HG02870 (cell line): ENCODE data around the gene CAMK1D.
"Not testable (repeated sequence)": the region's sequence is repeated elsewhere in the genome, so short reads cannot be mapped to it uniquely, and the experiment has no call there.

Source experiments
- ATAC-seq: cut with Tn5 transposase; IDR thresholded peaks from one replicate; pipeline ENCODE4 v1.9.1; 2021; ENCODE audit warnings: mild to moderate bottlenecking, moderate library complexity; ENCODE audit not compliant: unreplicated experiment

CAMK1D gene

DNA sequence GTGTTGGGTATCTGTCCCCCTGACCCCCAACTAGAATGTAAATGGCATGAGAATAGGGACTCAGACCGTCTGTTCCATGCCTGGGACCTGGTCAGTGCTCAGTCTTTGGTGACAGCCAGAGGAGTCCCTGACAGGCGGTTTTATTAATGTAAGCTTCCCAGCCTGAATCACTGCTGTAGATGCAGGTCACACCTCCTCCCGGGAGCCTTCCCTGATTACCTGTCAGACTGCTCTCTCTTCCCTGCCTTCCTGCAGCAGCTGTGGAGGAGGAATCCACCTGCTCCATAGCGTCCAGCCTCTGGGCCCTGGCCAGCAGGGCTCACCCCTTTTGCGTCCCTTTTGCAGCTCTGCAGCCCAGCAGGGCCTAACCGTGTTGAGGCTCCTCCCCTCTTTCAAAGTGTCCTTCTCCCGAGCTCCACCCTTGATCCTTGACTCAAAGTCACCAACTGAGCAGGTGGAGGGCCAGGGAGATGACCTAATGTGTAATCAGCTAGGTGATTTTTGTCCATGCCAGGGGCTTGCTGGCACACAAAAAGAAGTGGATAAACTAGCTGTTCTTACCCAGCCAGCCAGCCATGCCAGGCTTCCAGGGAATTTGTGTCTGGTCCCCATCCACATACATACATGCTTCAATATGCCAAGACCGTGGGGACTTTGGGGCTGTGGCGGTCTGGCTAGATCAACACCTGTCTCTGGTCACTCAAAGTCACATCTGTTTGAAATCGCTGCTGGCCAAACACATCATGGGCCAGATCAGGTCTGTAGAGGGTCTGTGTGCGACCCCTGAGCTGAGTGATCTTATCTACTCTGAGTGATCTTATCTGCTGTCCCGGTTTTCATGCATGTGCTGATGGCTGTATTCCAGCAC, 457.1 kb downstream of the CAMK1D start:
- ATAC-seq: no peak

DNA sequence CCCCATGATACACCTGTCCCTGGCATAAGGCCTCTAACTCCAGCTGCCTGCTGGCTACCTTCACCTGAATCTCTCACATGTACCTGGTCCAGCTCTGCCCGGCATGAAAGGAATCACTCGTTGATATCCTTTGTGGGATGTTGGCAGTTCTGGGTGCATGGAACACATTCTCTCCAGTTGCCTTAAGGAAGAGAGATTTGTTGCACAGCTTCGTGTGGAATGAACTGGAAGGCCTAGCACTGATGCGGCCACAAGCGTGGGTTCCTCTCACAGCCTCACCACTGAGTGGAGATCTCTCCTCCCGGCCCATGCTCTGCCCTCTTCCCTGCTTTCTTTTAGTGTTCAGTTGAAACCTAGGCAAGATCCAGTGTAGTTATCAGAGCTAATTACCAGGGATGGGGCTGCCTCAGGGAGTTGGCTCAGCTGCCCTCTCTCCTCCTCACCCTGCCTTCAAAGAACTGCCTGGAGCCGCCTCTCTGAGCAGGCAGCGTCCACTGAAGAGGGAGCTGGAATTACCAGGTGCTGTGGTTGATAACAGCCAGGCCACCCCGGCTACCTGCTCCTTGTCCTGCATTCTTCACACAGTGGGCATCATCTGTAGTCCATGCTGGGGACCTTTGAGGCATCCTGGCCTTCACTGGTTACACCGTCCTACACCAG, 457.9 kb downstream of the CAMK1D start:
- ATAC-seq: no peak

DNA sequence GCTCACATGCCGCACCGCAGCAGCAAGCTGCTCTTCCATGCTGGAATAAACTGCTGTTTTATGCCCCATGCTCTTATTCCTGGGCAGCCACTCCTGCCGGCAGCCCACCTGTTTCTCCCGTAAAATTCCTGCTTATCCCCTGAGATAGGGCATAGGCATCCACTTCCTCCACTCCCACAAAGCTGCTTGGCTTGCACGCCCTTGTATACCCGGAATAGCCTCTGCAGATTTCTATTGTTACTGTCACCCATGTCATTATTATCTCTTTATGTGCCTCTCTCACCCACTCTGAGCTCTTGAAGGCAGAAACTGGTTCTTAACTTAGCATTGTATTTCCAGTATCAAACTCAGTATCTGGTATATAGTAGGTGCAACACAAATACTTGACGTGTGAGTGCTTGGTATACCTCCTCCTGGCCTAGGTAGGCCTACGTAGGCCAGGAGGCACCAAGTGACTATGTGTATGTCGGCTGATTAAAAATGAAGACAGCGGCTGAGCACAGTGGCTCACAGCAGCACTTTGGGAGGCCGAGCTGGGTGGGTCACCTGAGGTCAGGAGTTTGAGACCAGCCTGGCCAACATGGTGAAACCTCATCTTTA, 458.8 kb downstream of the CAMK1D start:
- ATAC-seq: no peak

DNA sequence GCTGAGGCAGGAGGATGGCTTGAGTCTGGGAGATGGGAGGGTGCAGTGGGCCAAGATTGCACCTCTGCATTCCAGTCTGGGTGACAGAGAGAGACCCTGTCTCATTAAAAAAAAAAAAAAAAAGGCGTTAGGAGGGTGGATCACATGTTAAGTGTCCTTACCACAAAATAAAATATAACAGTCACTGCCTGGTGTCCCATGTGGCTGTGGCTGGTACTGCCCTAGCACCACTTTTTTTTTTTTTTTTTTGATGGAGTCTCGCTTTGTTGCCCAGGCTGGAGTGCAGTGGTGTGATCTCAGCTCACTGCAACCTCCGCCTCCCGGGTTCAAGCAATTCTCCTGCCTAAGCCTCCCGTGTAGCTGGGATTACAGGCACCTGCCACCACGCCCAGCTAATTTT, 460.7 kb downstream of the CAMK1D start:
- ATAC-seq: not testable (repeated sequence)

DNA sequence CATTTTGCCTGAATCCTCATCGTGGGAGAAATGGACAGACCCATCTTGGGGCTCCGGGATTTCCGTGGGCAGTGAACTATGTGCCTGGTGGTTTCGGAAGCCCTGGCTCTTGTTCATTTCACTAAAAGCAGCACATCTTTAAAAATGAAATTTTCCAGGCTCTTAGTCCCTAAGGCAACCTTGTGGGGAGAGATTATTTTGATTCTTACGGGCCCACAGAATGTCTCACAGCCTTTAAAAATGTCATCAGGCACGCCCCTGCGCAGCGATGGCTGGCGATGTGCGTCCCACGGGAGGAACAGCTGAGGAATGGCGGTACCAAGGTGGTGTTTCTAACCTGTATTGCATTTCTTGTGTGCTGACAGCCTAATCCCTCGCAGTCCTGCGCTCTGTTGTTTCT, 462.5 kb downstream of the CAMK1D start:
- ATAC-seq: no peak

DNA sequence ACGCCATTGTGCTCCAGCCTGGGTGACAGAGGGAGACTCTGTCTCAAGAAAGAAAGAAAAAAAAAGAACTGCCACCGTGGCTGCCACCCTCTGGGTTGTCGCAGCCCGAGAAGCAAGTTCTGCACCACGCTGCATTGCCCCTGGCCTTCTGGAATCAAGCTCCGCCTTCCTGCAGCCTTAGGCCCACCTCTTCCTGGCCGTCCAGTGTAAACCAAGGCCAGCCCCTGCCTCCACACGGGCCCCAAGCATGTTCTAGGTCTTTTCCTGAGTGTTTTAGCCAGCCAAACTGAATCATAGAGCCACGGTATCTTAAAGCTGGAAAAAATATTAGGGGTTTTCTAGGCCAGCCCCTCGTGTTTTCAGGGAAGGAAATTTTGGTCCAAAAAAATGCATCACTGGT, 463.2 kb downstream of the CAMK1D start:
- ATAC-seq: no peak

DNA sequence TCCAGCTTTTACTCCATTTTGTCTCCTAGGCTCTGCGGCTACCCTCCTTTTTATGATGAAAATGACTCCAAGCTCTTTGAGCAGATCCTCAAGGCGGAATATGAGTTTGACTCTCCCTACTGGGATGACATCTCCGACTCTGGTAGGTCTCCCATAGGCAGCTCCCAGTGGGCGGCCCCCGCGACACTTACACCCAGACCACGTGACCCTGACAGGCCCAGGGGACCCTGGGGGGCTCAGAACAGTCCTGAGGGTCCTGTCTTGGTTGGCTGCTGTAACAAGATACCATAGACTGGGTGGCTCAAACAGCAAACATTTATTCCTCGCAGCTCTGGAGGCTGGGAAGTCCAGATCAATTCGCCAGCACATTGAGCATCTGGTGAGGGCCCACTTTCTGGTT, 464.8 kb downstream of the CAMK1D start:
- no peak for ATAC-seq

DNA sequence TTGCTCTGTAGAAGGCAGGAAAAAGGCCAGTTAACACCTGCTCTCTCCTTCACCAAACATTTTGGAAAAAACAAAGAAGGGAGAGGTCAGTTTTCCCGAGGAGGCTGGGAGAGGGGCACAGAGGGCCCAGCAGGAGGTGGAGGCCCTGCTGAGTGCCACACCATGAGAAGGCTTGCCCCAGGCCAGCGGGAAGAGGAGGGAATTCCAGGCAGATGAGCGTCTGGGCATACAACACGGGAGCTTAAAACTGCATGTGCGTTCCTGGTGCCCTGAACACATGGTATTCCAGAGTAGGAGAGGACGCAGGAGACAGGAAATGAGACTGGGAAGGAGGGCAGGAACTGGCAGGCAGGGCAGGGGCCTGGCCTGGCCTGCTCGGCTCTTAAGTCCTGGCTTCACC, 469.7 kb downstream of the CAMK1D start:
- no peak for ATAC-seq

DNA sequence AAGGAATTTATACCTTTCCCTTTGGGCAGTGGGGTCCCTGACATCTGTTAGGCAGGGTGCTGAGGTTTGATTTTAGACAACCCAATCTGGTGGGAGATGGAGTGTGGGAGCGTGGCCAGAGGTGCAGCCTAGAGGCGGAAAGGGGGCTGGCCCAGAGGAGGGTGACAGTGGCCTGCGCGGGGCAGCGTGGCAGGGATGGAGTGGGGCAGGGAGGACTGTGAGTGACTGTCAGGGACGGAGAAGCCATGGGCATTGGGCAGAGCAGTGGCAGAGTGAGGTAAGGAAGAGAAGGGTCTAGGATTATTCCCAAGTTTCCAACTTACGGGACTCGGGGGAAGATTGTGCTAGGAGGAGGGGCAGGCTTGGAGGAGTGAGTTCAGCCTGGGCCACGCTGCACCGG, 470.3 kb downstream of the CAMK1D start:
- ATAC-seq: no peak

DNA sequence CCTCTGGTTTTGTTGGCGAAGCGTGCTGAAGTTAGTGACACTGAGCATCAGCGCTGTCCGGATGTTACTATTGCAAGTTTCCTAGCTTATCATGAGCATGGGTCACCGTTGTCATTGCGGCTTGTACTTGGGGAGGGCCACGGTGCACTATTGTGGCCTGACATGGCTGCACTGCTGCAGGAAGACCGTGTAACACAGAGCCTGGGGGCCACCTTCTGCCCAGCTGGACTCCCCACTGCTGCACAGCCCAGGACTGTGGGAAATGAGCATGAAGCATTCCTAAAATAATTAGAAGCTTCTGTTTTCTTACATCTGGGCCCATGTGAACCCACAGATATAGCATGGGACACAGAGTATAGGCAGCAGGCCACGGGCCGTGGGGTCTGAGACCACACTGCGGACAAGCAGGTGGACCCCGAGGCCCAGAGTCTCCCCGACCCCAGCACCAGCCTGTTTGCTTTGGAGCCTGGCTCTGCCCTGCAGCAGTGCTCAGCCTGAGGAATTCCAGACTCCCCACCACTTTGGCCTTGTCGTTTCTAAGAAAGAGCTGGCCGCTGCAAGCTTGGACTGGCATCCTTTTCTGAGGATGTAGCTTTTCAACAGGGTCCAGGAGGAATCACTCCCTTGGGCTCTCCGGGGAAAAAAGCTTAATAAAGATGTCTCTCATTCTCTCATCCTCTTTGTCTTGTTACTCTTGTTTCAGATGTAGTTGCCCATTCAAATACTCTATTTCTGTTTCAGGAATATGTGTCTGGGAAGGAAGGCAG, 473.0 kb downstream of the CAMK1D start:
- ATAC-seq: no peak

DNA sequence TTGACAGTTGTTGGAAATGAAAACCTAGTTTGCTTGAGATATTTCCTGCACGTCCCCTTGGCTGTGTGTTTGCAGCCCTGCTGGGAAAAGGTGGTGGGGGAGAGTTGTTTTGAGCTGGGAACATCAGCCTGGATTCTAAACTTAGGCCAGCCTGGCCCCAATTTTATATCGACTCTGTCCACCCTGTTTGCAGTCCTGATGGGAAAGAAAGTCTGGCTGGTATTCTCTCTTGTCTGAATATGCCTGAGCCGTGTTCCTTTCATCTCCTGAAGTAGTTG, 473.5 kb downstream of the CAMK1D start:
- no peak for ATAC-seq

DNA sequence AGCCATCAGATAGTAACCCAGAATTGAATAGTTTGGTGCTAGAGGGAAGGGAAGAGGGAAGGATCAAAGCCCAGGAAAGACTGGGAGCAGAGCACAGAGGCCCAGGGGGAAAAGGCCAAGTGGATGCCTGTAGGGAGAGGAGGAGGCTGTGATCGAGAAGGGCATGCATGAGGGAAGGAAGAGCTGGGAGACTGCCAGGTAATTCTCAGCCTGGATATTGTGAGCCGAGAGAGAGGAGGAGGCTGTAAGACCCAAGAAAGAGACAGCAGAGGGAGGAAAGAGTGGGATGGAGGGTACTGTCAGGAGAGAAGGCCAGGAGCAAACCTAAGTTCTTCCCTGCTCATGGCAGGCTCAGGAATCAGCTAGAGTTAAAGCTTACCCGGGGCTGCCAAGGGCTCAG, 474.0 kb downstream of the CAMK1D start:
- no peak for ATAC-seq

DNA sequence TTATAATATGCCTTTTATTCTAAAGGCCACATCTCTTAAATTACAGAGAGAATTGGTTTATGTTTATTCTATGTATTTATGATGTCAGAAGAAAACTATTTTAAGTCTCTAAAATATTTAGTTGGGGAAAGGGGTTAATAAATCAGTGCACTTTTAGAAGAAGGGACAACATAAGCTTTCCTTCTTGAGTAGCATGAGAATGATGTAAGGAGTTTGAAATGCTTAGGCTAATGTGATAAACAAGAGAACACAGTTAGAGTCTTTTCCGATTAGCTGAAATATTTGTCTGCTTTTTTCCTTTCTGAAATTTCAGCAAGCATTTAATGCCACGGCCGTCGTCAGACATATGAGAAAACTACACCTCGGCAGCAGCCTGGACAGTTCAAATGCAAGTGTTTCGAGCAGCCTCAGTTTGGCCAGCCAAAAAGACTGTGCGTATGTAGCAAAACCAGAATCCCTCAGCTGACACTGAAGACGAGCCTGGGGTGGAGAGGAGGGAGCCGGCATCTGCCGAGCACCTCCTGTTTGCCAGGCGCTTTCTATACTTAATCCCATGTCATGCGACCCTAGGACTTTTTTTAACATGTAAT, 476.0 kb downstream of the CAMK1D start:
- no peak for ATAC-seq

DNA sequence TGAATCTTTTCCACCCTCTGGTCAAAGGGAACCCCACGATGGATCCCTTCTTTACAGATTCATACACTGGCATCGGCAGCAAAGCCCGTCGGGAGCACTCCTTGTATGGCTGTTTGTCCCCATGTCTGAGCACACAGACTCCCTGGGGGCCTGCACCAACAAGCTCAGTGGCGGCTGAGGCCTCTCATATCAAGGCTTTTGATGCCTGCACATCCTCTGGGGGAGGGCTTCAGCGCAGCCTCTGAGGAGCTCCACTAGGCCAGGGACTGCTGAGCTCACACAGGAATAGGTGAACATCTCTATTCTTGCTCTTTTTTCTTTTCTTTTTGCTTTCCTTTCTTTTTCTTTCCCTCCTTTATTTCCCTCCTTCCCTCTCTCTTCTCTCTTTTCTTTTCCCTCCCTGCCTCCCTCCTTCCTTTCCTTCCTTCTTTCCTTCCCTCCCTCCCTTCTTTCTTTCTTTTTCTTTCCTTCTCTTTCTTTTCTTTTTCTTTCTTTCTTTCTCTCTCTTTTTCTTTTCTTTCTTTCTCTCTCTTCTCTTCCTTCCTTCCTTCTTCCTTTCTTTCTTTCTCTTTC, 477.5 kb downstream of the CAMK1D start:
- ATAC-seq: no peak

DNA sequence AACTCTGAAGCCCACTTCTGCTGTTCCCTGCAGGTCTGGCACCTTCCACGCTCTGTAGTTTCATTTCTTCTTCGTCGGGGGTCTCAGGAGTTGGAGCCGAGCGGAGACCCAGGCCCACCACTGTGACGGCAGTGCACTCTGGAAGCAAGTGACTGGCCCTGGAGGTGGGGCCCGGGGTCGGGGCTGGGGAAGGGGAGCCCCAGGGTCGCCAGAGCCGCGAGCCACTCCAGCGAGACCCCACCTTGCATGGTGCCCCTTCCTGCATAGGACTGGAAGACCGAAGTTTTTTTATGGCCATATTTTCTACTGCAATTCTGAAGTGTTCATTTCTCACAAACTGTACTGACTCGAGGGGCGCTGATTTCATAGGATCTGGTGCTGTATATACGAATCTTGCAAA, 479.4 kb downstream of the CAMK1D start:
- no peak for ATAC-seq

DNA sequence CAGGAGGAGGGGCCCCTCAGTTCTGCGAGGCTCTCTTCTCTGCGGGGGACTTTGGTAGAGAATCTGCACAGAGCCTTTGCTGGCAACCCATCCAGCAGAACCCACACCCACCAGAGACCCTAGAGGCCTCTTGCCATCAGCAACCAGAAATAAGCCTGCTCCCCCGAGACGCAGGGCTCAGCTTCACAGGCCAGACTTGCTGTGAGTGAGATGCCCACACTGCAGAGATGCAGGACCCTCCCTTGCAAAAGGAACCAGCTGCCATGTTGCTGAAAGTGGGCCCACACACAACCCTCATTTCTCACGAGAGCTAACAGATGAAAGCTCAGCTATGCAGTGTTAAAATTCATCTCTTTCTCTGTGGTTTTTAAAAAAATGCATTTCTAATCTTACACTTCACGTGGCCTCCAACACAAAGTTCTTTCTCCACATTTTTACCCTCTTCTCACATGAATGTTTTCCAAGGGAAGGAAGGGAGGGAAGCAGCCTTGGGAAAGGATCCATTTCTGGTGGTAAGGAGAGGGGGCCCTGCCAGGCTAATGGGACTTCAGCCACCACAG, 480.6 kb downstream of the CAMK1D start:
- no peak for ATAC-seq

DNA sequence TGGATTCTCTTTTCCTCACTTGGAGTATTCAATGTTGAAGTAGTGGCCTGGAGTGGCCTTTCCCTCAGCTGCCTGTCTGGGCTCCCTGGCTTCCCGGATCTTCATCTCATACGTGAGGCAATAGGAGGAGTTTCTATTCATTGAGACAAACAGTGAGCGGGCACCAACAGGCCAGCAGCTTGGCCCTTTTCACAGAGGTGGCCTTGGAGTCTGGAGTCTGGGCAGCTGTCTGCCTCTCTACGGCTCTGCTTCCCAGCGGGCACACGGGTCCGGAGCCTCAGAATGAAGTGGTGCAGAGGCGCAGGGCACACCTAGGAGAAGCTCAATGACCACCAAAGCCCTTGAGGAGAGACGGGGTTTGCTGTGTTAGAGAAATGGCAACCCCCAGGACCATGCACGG, 482.7 kb downstream of the CAMK1D start:
- ATAC-seq: no peak

DNA sequence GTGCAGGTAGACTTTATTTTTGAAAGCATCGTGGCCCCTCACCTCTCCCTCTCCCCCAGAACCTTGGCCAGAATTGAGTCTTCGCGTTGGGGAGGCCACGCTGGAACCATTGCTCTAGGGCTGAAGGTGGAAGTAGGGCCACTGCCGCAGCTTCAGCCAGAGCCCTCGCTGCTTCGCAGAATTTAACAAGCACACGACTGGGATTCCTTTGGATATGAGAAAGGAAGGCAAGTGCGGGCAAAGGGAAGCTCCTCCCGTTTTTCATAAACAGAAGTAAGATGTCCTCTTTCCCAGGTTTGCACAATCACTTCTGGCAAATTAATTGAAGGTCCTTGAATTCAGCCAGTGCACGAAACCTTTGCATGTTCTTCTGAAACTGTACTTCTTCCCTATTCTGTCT, 484.1 kb downstream of the CAMK1D start:
- no peak for ATAC-seq

DNA sequence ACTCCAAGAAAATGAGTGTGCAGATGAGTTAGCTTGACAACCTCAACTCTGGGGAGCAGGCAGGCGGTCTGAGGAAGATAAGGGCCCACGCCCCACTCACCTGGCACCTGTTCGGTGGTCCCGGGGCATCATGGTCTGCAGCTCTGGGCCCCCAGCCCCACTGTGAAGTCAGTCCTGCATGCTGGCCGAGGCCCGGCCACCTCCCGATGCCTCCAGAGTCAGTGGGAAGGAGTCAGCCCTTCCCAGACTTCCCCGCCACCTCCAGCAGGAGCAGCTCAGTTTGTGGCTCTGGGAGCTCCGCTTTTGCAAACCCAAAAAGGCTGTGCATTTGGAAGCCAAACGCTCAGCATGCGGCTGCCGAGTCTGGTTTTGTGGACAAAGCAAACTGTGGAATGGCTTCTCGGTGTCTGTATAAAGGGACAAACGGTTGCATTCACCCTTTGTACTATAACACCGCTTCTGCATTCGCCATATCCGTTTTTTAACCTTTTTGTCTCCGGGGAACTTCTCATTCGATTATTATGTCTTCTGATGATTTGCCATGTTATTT, 484.8 kb downstream of the CAMK1D start:
- ATAC-seq: no peak

DNA sequence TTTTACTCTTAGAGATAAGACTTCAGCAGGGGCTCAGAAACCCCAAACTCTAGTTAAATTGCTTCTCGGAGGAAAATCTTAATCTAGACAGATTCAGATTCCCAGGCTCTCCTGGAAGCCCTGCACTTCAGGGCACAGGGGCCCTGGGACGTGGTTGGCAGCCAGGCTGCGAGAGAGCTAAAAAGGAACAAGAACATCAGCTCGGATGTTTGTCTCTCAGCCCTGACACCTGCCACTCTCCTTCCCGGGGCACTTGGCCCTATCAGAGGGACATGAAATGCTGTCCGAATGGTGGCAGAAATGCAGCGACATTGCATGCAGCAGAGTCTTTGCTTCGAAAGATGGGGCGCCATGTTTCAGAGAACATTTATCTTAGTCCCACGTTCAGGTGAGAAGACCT, 485.4 kb downstream of the CAMK1D start:
- no peak for ATAC-seq
